ENCODE results near the gene NLRC5.
"Not testable (repeated sequence)": the region's sequence is repeated elsewhere in the genome, so short reads cannot be mapped to it uniquely, and the experiment has no call there.

Gene NLRC5

GRCh38 chr16:57062329-57062728 lies 73.0 kb downstream of the NLRC5 start:
- no peaks in the 10 kb centered on the region for H3K79me2 ChIP-seq (ENCODE audit: control insufficient read depth, low read length)
- H3F3A ChIP-seq (ENCODE audit: control insufficient read depth, insufficient read depth) = no peaks in the 10 kb centered on the region
- H3K27me3 ChIP-seq (ENCODE audit: control insufficient read depth, low read length) = no peaks in the 10 kb centered on the region
- H3K36me3 ChIP-seq (ENCODE audit: control insufficient read depth, low read length) = no peaks in the 10 kb centered on the region
- peaks cover 4% of the 10 kb centered on the region; the same call in 1 of the 2 replicates for H3K4me1 ChIP-seq (ENCODE audit: control insufficient read depth, low read length)
- no peaks in the 10 kb centered on the region for H4K20me1 ChIP-seq (ENCODE audit: control insufficient read depth, insufficient read depth, low read depth, low read length)
- H3K4me3 ChIP-seq (ENCODE audit: low read length) = no peak overlapping the region
- no peak overlapping the region for H3K4me2 ChIP-seq (ENCODE audit: low read length)
- no peak overlapping the region for H3K27ac ChIP-seq (ENCODE audit: low read depth, low read length)
- no peaks in the 10 kb centered on the region for H3K9me3 ChIP-seq (ENCODE audit: control insufficient read depth, insufficient read depth, low read length)
- no peaks in the 10 kb centered on the region for H3K9me2 ChIP-seq (replicated peaks; ENCODE audit: control insufficient read depth, low read length)
- no peak for TF ChIP-seq EZH2phosphoT487 (IDR thresholded peaks at IDR 0.05; ENCODE audit: borderline replicate concordance, low read length)
- TF ChIP-seq CTCF (IDR thresholded peaks at IDR 0.05; ENCODE audit: low read depth, low read length, poor library complexity, severe bottlenecking) = no peak

DNA sequence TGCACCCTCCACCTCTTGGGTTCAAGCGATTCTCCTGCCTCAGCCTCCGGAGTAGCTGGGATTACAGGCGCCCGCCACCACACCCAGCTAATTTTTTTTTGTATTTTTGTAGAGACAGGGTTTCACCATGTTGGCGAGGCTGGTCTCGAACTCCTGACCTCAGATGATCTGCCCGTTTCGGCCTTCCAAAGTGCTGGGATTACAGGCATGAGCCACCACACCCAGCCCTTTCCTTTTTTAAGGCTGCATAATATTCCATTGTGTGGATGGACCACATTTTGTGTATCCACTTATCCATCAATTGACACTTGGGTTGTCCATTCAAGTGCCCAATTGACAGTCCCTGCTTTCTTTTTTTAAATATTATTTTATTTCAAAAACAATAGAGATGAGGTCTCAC lies 73.8 kb downstream of the NLRC5 start:
- H4K20me1 ChIP-seq (ENCODE audit: control insufficient read depth, insufficient read depth, low read depth, low read length); H3K4me1 ChIP-seq (ENCODE audit: control insufficient read depth, low read length); H3K4me3 ChIP-seq (ENCODE audit: low read length); H3K27ac ChIP-seq (ENCODE audit: low read depth, low read length); H3K36me3 ChIP-seq (ENCODE audit: control insufficient read depth, low read length); H3K9me2 ChIP-seq (replicated peaks; ENCODE audit: control insufficient read depth, low read length); H3K9me3 ChIP-seq (ENCODE audit: control insufficient read depth, insufficient read depth, low read length); H3K4me2 ChIP-seq (ENCODE audit: low read length); H3F3A ChIP-seq (ENCODE audit: control insufficient read depth, insufficient read depth); H3K27me3 ChIP-seq (ENCODE audit: control insufficient read depth, low read length); H3K79me2 ChIP-seq (ENCODE audit: control insufficient read depth, low read length): not testable (repeated sequence)

DNA sequence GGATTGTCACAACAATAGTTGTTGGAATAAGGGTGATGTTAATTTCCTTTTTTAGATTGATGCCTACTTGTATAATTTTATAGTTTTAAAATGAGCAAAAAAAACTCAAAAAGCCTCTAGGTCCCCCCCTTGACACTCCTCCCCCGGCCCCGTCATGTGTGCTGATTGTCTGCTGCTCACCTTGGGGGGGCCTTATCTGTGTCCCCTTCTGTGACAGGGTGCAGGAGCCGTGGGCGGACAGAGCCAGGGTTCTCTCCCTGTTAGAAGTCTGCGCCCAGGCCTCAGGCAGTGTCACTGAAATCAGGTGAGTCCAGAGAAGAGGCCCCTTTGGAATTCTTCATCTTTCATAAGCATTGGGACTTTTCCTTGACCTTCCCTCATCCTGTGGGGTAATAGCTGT lies 75.6 kb downstream of the NLRC5 start:
- TF ChIP-seq EZH2phosphoT487 (IDR thresholded peaks at IDR 0.05; ENCODE audit: borderline replicate concordance, low read length) (no peak), CTCF (IDR thresholded peaks at IDR 0.05; ENCODE audit: low read depth, low read length, poor library complexity, severe bottlenecking) (no peak)
- no peaks in the 10 kb centered on the region for H3K9me2 ChIP-seq (replicated peaks; ENCODE audit: control insufficient read depth, low read length)
- H3K27ac ChIP-seq (ENCODE audit: low read depth, low read length) = no peak overlapping the region
- H3K27me3 ChIP-seq (ENCODE audit: control insufficient read depth, low read length) = no peaks in the 10 kb centered on the region
- no peaks in the 10 kb centered on the region for H3F3A ChIP-seq (ENCODE audit: control insufficient read depth, insufficient read depth)
- no peaks in the 10 kb centered on the region for H3K36me3 ChIP-seq (ENCODE audit: control insufficient read depth, low read length)
- H3K4me1 ChIP-seq (ENCODE audit: control insufficient read depth, low read length) = peaks cover 4% of the 10 kb centered on the region; the same call in 1 of the 2 replicates
- no peaks in the 10 kb centered on the region for H3K9me3 ChIP-seq (ENCODE audit: control insufficient read depth, insufficient read depth, low read length)
- H3K4me3 ChIP-seq (ENCODE audit: low read length) = no peak overlapping the region
- no peaks in the 10 kb centered on the region for H4K20me1 ChIP-seq (ENCODE audit: control insufficient read depth, insufficient read depth, low read depth, low read length)
- H3K4me2 ChIP-seq (ENCODE audit: low read length) = no peak overlapping the region
- H3K79me2 ChIP-seq (ENCODE audit: control insufficient read depth, low read length) = no peaks in the 10 kb centered on the region

GRCh38 chr16:57066625-57067024 lies 77.3 kb downstream of the NLRC5 start:
- no peak overlapping the region for H3K4me2 ChIP-seq (ENCODE audit: low read length)
- no peak overlapping the region for H3K4me3 ChIP-seq (ENCODE audit: low read length)
- TF ChIP-seq CTCF (IDR thresholded peaks at IDR 0.05; ENCODE audit: low read depth, low read length, poor library complexity, severe bottlenecking) = no peak
- no peaks in the 10 kb centered on the region for H4K20me1 ChIP-seq (ENCODE audit: control insufficient read depth, insufficient read depth, low read depth, low read length)
- no peaks in the 10 kb centered on the region for H3K79me2 ChIP-seq (ENCODE audit: control insufficient read depth, low read length)
- H3F3A ChIP-seq (ENCODE audit: control insufficient read depth, insufficient read depth) = no peaks in the 10 kb centered on the region
- H3K4me1 ChIP-seq (ENCODE audit: control insufficient read depth, low read length) = peaks cover 4% of the 10 kb centered on the region; the same call in 1 of the 2 replicates
- no peaks in the 10 kb centered on the region for H3K9me2 ChIP-seq (replicated peaks; ENCODE audit: control insufficient read depth, low read length)
- H3K27ac ChIP-seq (ENCODE audit: low read depth, low read length) = no peak overlapping the region
- H3K9me3 ChIP-seq (ENCODE audit: control insufficient read depth, insufficient read depth, low read length) = no peaks in the 10 kb centered on the region
- no peaks in the 10 kb centered on the region for H3K36me3 ChIP-seq (ENCODE audit: control insufficient read depth, low read length)
- H3K27me3 ChIP-seq (ENCODE audit: control insufficient read depth, low read length) = no peaks in the 10 kb centered on the region

Data from DOHH2 (cell line).